Activated naive CD4-positive, alpha-beta T cell treated with anti-CD3 and anti-CD28 coated beads, Interleukin-2, amount 50 U/mL, for 16 hours (primary cell): ENCODE results near the gene PRCC.

Experiments used
- DNase-seq: peaks from one replicate; pipeline ENCODE4 v3.0.0-alpha.2; 2020

The PRCC gene

GRCh38 chr1:156845953-156846545 is 78.7 kb downstream of the PRCC start:
- DNase-seq = no peak

- DNase-seq = no peak
These were observed 79.3 kb downstream of the PRCC start for GRCh38 chr1:156846643-156847042.

GRCh38 chr1:156847591-156848460 is 80.5 kb downstream of the PRCC start:
- no peak for DNase-seq

GRCh38 chr1:156848461-156849150 is 81.3 kb downstream of the PRCC start:
- DNase-seq = peak; percentile 48

DNA sequence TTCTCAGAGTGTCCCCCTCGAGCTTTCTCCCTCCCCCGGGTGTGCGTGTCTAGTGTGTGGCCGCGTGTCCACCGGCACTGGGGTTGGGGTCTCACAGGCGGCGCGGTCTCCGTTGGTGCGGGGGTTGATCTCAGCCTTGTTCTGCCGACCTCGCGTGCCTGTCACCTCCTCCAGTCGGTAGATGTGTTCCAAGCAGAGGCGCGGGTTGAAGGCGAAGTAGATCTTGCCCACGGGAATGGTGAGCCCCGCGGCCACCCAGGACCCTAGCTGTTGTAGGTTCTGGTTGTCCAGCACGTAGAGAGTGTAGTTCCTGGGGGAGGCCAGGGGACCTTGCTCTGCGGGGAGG is 81.8 kb downstream of the PRCC start:
- no peak for DNase-seq
